ENCODE data around the gene TRIP13. TPM values are rescaled to one million over a fixed set of nuclear protein-coding genes. Genes with fewer than 3 reads are reported as not detected.

Gene TRIP13, protein sequence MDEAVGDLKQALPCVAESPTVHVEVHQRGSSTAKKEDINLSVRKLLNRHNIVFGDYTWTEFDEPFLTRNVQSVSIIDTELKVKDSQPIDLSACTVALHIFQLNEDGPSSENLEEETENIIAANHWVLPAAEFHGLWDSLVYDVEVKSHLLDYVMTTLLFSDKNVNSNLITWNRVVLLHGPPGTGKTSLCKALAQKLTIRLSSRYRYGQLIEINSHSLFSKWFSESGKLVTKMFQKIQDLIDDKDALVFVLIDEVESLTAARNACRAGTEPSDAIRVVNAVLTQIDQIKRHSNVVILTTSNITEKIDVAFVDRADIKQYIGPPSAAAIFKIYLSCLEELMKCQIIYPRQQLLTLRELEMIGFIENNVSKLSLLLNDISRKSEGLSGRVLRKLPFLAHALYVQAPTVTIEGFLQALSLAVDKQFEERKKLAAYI
- total RNA-seq (2022; extraction: Qiagen RNA extraction; ENCODE audit: low read depth): 60.8 to 66.9 TPM (median 66.4 TPM) in 5 replicates

DNA sequence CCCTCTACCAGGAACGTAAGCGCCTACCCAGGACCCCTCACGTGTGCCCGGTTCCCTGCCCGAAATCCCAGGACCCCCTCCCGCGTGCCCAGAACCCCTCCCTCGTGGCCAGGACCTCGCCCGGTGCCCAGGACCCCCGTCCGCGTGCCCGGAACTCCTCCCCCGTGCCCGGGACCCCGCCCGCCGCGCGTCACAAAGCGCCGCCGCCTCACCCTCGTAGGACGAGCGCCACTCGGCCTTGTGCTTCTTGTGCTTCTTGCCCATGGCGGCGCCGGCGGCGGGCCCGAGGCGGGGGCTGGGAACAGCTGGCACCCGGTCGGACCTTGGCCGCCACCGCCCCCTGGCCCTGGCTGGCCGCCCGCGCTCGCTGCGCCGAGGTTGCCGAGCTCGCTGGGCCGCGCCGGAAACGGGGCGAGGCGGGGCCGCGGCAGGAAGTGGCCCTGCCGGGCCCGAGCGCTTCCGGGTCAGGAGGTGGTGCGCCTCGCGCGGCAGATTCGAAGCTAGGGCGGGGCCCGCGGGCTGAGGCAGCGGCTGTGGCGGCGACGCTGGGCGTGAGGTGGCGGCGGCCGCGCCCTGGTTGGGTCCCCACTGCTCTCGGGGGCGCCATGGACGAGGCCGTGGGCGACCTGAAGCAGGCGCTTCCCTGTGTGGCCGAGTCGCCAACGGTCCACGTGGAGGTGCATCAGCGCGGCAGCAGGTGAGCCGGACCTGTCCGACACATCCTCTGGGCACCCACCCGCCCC is at the start of gene TRIP13, which contains the start of gene BRD9:
TRIP13 (plus strand) TSS at position 491 of the 743 bp plus-strand sequence; CDS start at position 606, 115 bp downstream.
BRD9 (minus strand) TSS at position 408 of the 743 bp plus-strand sequence; CDS start at position 264, 144 bp downstream.

DNA sequence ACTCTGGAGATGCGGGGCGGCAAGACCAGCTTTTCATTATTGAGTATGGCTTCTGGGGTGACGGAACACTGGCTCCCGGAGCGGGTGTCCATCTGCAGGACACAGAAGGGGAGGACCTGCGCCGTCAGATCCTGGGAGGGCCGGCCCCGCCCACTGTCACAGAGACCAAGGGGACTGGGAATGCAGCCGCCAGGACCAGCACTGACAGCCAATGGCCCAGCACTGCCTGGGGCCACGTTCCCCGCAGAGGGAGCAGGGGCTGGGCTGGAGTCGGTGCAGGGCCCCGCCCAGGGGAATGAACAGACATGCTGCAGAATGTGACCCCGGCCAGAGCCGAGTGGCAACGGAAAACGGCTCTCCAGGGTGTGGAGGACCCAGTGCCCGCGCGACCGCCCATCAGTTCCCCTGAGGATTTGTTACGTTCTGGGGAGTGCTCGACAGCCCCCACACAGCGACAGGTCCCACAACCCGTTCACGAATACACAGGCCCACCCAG is 42.1 kb upstream of the TRIP13 start, which contains the start of gene ZDHHC11:
ZDHHC11 (minus strand) TSS at position 476 of the 496 bp plus-strand sequence; CDS start at position 92, 384 bp downstream.

Other genes starting within 250 kb of the TRIP13 start
- 4.2 to 5.8 TPM (median 5.6 TPM) in 5 replicates for gene TPPP, start 199.5 kb upstream of the TRIP13 start, total RNA-seq (2022; extraction: Qiagen RNA extraction; ENCODE audit: low read depth)
- 1.1 to 1.7 TPM (median 1.3 TPM) in 5 replicates for gene ZDHHC11B, start 108.2 kb upstream of the TRIP13 start, total RNA-seq (2022; extraction: Qiagen RNA extraction; ENCODE audit: low read depth)
- 10.0 to 18.7 TPM (median 16.9 TPM) in 5 replicates for gene ZDHHC11, start 41.9 kb upstream of the TRIP13 start, total RNA-seq (2022; extraction: Qiagen RNA extraction; ENCODE audit: low read depth)
- gene BRD9, start 83 bp upstream of the TRIP13 start, total RNA-seq (2022; extraction: Qiagen RNA extraction; ENCODE audit: low read depth): 36.3 to 40.5 TPM (median 39.2 TPM) in 5 replicates
- 8.7 to 14.0 TPM (median 12.2 TPM) in 5 replicates for gene NKD2, start 115.9 kb downstream of the TRIP13 start, total RNA-seq (2022; extraction: Qiagen RNA extraction; ENCODE audit: low read depth)
- 21.0 to 30.8 TPM (median 28.5 TPM) in 5 replicates for gene SLC12A7, start 219.2 kb downstream of the TRIP13 start, total RNA-seq (2022; extraction: Qiagen RNA extraction; ENCODE audit: low read depth)

Data from A549 treated with RU486 at 1 μM for 4 hours (cell line).